GM21528 (cell line): ENCODE data around the gene HLA-DQB1.
"Not testable (repeated sequence)": the region's sequence is repeated elsewhere in the genome, so short reads cannot be mapped to it uniquely, and the experiment has no call there.

Experiments used
- ATAC-seq: cut with Tn5 transposase; IDR thresholded peaks from one replicate; pipeline ENCODE4 v1.9.1; 2021; ENCODE audit warnings: mild to moderate bottlenecking, moderate library complexity; ENCODE audit not compliant: unreplicated experiment, low FRiP score

HLA-DQB1 gene

GRCh38 chr6:32629793-32630192 lies 36.7 kb downstream of the HLA-DQB1 start:
- not testable (repeated sequence) for ATAC-seq

DNA sequence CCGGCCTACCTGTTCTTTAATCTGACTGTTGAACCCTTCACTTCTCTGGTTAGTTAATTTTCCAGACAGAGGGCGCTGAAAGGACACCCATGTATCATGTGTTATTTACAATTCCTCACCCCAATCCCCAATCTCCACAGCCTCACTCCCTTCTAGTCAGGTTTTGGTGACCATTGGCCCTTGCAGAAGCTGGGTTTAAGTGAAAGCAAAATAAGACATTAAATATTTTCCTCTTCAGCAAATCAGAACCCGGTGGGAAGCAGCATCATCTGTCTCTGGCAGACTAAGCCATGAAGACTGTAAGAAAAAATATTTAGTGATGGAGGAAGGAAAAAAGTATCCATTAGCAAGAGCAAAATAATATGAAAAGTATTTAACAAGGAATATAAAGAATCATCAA lies 38.6 kb downstream of the HLA-DQB1 start:
- no peak for ATAC-seq

- no peak for ATAC-seq
These were observed 39.2 kb downstream of the HLA-DQB1 start for GRCh38 chr6:32627249-32627648.

DNA sequence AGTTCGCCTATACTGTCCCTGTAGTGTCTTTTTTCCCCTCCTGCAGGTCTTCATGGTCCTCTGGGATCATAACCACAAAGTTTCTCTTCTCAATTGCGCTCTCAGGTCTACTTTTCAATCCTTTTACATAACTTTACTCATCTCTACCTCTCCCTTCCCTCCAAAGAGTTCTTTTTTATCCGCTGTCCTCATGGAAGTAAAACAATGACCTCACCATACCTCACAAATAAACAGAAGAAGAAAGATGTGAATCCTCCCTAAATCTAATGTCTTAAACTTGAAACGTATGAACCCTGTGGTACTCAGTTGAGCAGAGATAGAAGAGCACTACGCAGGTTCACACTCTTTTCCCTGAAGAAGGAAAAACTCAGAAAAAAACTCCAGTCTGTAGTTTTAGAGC lies 41.3 kb downstream of the HLA-DQB1 start:
- ATAC-seq = no peak

DNA sequence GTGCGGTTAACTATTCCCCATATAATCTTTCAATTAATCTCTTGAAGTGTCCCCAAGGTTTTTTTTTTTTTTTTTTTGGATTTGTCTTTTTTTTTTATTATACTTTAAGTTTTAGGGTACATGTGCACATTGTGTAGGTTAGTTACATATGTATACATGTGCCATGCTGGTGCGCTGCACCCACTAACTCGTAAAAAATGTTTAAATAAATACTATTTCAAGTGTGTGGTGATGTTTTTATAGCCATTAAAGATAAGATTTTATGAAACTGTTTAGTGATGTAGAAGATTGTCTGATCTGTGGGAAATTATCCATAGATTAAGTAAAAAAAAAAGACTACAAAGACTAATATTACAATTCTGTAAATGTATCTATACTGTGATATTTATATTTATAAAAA lies 41.9 kb downstream of the HLA-DQB1 start:
- no peak for ATAC-seq

DNA sequence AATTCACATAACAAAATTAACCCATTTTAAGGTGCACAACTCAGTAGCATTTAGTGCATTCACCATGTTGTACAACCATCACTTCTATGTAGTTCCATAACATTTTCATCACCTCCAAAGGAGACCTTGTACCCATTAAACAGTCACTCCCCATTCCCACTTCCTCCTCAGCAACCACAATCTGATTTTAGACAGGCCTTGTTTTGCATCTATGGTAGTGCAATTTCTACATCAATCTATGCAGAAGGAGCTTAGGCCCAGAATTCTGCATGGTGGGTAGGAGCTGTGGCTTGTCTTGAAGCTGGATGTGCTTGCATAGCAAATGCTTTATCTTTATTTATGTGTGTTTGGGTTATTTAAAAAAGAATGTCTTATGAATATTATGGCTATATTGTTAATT lies 42.8 kb downstream of the HLA-DQB1 start:
- no peak for ATAC-seq

DNA sequence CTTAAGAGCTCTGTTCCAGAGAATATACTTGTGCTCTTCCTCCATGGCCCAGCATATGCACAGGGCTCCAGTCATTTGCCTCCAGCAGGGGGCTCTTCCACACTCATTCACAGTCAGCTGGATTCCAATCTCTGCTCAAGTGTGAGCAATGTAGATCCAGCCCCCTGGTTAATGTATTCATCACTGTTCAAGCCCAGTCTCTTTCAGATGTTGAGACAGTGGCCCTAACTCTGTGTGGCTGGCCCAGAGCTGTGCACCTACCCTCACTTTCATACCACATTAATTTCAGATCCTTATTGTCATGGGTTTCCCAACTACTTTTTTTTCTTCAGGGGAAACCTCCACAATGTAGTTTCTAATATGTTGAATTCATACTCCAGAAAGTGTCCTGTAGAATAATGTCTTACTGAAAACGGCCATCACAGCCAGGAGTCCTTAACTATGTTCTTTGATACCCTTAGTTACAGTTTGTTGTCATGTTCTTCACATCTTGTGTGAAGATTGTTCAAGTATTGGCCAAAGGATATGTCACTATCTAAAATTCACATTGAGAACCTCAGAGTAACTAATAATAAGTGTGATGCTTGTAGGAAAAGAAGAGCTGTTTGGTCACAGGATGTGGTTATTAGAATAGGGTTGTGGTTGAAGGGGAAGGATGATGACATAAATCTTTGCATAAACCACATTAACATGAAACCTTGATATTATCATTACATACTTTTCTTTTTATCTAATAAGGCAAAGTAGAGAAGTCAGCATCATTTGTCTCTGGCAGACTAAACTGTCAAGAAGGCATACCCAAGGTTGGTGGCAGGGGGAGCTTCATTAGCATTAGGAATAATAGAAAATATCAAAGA lies 43.7 kb downstream of the HLA-DQB1 start:
- peak; percentile 76 for ATAC-seq

- ATAC-seq = no peak
These were observed 45.1 kb downstream of the HLA-DQB1 start for GRCh38 chr6:32621372-32621771.

- no peak for ATAC-seq
These were observed 48.7 kb downstream of the HLA-DQB1 start for GRCh38 chr6:32617751-32618150.

DNA sequence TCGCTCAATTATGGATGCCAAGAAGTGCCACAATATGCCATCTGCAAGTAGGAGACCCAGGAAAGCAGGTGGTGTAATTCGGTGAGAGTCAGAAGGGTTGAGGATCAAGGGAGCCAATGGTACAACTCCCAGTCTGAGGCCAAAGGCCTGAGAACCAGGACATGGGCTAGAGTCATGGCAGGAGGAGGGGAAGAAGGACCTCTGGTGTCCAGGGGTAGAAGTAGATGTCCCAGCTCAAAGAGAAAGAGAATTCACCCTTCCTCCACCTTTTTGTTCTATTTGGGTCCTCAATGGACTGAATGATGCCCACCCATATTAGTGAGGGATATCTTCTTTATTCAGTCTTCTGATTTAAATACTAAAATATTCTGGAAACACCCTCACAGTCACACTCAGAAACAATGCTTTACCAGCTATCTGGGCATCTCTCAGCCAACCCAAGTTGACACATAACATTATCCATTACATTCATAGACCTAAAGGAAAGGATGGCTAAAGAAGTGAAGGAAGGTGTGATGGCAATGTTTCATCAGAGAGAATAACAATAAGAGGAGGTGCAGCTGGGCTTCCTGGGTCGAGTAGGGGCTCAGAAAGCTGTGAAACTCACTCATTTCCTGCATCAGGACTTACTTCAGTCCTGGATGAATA lies 50.4 kb downstream of the HLA-DQB1 start:
- no peak for ATAC-seq

DNA sequence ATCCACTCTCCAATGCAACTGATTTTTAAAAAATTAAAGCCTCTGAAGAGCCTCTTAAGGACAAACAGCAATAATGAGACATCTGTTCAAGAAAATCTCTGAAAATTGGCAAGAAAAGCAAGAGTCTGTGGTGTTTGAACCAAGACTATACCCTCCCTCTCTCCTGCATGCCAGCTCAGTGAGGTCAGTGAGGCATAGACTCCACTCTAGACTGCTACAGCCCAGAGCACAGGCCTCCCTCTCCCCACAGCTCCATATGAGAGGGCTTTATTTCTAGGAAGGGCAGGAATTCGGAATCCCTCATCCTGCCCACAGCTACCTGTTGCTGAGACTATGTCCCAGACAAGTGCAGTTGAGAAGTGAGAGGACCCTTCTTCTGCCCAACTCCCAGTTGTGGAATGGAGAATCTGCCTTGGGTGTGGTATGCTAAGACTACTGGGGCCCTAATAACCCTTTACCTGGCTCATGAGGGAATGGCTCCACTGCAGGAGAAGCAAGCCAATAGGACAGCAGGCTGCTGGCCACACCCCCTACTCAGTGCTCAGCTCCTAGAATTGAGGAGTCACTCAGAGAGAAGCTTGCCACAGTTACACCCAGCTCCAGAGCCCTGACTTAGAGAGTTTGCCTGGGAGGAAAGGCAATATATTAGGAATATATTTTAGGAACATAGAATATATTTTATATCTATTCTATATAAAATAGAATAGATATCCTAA lies 51.9 kb downstream of the HLA-DQB1 start:
- no peak for ATAC-seq

DNA sequence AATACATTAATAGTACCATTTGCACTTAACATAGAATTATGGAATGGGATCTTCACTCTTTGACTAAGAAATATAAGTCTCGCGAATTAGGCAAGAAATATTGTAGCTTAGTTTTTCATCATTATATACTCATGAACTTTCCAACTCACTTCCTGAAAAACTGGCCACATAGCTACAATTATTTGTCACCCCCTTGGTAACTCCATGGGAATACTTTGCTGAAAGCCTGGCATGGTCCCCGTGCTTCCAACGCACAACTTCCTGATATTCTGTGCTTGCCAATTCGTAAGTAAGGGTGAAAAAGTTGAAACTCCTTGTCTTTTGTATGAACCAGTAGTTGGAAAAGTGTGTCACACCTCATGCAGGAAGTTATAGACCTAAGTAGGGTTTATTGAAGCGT lies 53.0 kb downstream of the HLA-DQB1 start:
- ATAC-seq = no peak

DNA sequence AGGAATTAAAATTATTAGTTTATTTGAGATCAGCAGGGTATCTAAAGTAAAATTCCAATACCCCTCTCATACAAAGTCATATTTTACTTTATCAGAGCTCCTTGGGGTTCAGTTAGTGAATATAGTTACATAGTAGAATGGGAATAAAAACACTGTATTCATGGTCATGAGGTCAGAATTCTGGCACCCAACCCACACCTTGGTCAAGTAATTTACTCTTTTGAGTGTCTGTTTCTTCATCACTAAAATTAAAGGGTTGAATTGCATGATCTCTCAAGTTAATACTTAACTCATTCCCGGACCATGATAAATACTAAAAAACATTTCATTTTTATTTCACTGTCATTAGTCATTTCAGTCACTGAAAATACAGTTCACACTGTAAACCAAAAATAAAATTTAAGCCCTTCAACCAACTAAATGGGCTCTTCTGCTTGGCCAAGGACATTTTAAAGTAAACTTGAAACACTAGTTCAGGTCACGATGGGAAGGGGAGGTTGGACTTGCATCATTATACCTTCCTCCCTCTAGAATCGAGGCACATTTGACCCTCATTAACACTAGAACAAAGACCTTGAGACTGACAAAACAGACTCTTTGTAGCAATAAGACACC lies 55.7 kb downstream of the HLA-DQB1 start:
- no peak for ATAC-seq

DNA sequence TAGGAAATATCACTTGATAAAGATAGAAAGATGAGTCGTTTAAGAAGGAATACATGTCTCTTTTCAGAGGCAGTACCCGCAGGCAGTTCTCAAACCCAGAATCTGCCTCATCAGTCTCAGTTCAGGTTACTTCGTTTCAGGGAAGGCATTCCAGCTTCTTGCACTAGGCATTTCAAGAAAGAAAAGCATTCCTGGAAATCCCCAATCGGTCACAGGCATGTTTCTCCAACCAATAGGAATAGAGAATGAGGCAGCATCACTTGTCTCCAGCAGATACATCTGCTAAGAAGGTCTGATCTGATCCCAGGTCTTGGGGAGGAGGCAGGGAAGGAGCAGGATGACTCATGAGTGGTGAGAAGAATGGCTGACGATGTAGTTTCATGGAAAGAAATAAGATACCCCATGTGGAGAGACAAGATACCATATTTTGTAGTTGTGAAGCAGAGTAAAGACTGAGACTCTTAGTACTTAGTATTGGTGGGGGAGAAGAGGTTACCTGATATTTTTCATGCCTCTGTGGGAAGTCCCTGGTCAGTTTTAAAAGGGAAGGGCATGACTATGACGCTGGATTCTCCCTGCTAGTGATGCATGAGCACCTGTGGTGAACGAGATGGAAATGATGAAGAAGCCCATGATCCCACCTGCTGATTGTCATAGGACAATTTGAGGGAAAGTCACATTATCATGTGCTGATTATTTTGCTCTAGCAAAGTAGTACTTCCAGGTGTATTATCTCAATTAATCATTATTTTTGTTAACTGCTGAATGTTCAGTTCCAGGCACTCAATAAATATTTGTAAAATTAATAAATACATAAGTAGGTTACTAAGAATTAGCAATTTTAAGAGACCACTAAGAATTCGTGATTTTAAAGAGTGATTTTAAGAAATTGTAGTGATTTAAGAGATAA lies 56.5 kb downstream of the HLA-DQB1 start:
- peak; percentile 87 for ATAC-seq
